GM19395 (cell line): ENCODE measurements around the gene HS6ST1.
A peak's percentile ranks its signal among the peaks of the same experiment; 100 is the strongest.

Experiments used
- ATAC-seq: cut with Tn5 transposase; IDR thresholded peaks from one replicate; pipeline ENCODE4 v1.9.1; 2021; ENCODE audit warnings: mild to moderate bottlenecking, moderate library complexity; ENCODE audit not compliant: unreplicated experiment

Gene HS6ST1

GRCh38 chr2:128311216-128311754 is 7.4 kb downstream of the HS6ST1 start:
- no peak for ATAC-seq

GRCh38 chr2:128310761-128311160 is 7.9 kb downstream of the HS6ST1 start:
- no peak for ATAC-seq

- ATAC-seq = no peak
Measured at GRCh38 chr2:128310094-128310716, 8.5 kb downstream of the HS6ST1 start.

- ATAC-seq = no peak
Measured at GRCh38 chr2:128309280-128310093, 9.2 kb downstream of the HS6ST1 start.

GRCh38 chr2:128308889-128309279 is 9.8 kb downstream of the HS6ST1 start:
- ATAC-seq = no peak

- no peak for ATAC-seq
Measured at GRCh38 chr2:128308284-128308731, 10.4 kb downstream of the HS6ST1 start.

GRCh38 chr2:128307595-128307994 is 11.1 kb downstream of the HS6ST1 start:
- ATAC-seq = no peak

GRCh38 chr2:128306931-128307460 is 11.7 kb downstream of the HS6ST1 start:
- ATAC-seq = no peak

- no peak for ATAC-seq
Measured at GRCh38 chr2:128306081-128306930, 12.4 kb downstream of the HS6ST1 start.

- peak; percentile 62 for ATAC-seq
Measured at GRCh38 chr2:128305555-128306080, 13.1 kb downstream of the HS6ST1 start.

GRCh38 chr2:128304715-128305554 is 13.7 kb downstream of the HS6ST1 start:
- no peak for ATAC-seq

- no peak for ATAC-seq
Measured at GRCh38 chr2:128304330-128304714, 14.3 kb downstream of the HS6ST1 start.

GRCh38 chr2:128303911-128304310 is 14.8 kb downstream of the HS6ST1 start:
- ATAC-seq = no peak

GRCh38 chr2:128303095-128303791 is 15.4 kb downstream of the HS6ST1 start:
- no peak for ATAC-seq

GRCh38 chr2:128302744-128303067 is 16.0 kb downstream of the HS6ST1 start:
- ATAC-seq = no peak

GRCh38 chr2:128302011-128302743 is 16.5 kb downstream of the HS6ST1 start:
- ATAC-seq = no peak

- no peak for ATAC-seq
Measured at GRCh38 chr2:128301501-128301966, 17.1 kb downstream of the HS6ST1 start.

- no peak for ATAC-seq
Measured at GRCh38 chr2:128301021-128301420, 17.6 kb downstream of the HS6ST1 start.
